T-helper 2 cell treated with Interferon-gamma antibody and Interleukin-4, amounts not matched to agents 5 μg/mL and 100 μg/mL, for 36 hours (primary cell): ENCODE measurements around the gene OR2T1.

Experiments used
- DNase-seq: peaks from one replicate; pipeline ENCODE4 v3.0.0; 2021; ENCODE audit warnings: low spot score
- H3K27ac Mint-ChIP-seq: one replicate; pipeline ENCODE4 v1.8.0; 2021; ENCODE audit warnings: mild to moderate bottlenecking, mixed read lengths
- H3K27me3 Mint-ChIP-seq: one replicate; pipeline ENCODE4 v1.8.0; 2021; ENCODE audit warnings: low read depth, mixed read lengths
- H3K36me3 Mint-ChIP-seq: one replicate; pipeline ENCODE4 v1.8.0; 2021; ENCODE audit warnings: low read depth, mixed read lengths
- H3K4me1 Mint-ChIP-seq: one replicate; pipeline ENCODE4 v1.8.0; 2021; ENCODE audit warnings: low read depth, mixed read lengths
- H3K4me3 Mint-ChIP-seq: one replicate; pipeline ENCODE4 v1.8.0; 2022; ENCODE audit warnings: mild to moderate bottlenecking, moderate library complexity, mixed read lengths
- H3K9me3 Mint-ChIP-seq: one replicate; pipeline ENCODE4 v1.8.0; 2021; ENCODE audit warnings: mixed read lengths

The OR2T1 gene, protein sequence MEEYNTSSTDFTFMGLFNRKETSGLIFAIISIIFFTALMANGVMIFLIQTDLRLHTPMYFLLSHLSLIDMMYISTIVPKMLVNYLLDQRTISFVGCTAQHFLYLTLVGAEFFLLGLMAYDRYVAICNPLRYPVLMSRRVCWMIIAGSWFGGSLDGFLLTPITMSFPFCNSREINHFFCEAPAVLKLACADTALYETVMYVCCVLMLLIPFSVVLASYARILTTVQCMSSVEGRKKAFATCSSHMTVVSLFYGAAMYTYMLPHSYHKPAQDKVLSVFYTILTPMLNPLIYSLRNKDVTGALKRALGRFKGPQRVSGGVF

DNA sequence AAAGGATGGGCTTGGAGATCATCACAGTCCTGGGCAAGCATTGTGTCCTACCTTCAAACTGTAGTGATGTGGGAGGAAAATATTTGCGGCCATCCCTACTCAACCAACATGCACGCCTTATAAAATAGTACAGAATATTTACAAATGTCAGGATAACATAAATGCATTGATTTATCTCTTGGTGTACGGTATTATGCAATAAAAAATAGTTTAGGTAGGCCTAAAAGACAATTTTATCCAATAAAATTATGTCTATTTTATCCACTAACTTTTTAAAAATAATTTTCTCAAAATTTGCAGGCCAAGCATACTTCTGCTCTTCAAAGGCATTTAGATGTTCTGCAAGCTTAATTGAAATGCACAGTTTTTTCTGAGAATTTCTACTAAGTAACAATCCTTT is at the start of gene OR2T1:
Gene OR2T1, plus strand, starts transcription at position 301 of the 400 bp plus-strand sequence. CDS start 3,100 bp downstream, outside the sequence.
- Mint-ChIP-seq H3K9me3 (peaks cover 5% of the 10 kb centered on the region), H3K27ac (no peak within 1 kb of the TSS), H3K27me3 (no peaks in the 10 kb centered on the region), H3K36me3 (no peaks in the 10 kb centered on the region), H3K4me1 (peaks cover 3% of the 10 kb centered on the region), H3K4me3 (no peak within 1 kb of the TSS)
- DNase-seq = no peak

DNA sequence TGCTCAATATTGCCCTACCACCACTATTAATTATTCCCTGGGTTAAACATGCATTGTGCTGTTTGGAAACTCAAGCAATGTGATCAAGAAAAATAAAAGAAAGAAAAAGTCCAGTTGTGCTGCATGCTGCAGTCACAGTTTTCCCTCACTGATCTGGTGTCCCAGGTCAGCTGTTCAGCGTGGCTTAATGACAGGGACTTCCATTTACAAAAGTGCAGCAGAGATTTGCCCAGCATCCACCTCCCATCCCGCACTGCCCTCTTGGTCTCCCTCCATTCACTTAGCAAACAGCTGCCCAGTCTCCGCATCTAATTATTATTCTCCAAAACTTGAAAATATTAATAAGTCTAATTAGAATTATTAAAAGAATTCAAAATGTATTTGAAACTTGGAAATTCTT is 43.4 kb upstream of the OR2T1 start:
- Mint-ChIP-seq H3K27ac (no peak overlapping the region), H3K27me3 (no peaks in the 10 kb centered on the region), H3K9me3 (no peaks in the 10 kb centered on the region), H3K4me1 (no peaks in the 10 kb centered on the region), H3K4me3 (no peak overlapping the region), H3K36me3 (no peaks in the 10 kb centered on the region)
- no peak for DNase-seq

DNA sequence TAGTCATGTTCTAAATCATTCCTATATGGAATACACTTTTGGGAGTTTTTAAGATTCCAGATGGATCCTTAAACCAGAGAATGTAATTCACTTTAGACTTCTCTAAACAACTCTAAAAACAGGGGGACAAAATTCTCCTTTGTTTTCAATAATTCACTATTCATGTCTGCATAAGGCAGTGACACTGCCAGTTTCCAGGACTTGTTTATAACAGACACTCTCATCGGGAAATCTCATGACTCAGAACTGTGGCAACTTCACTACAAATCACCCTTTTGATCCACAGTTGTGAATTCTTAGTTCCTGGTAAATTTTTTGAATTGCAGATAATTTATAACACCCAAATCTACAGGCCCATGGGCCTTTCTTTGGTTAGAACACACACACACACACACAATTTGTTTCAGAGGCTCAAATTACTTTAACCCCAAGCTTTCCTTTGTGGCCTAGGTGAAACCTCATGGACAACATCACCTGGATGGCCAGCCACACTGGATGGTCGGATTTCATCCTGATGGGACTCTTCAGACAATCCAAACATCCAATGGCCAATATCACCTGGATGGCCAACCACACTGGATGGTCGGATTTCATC is 41.6 kb upstream of the OR2T1 start, which contains the start of gene OR2T4:
Gene OR2T4, plus strand, starts transcription at position 545 of the 595 bp plus-strand sequence. Its CDS starts 0 bp downstream, at position 545.
- no peaks in the 10 kb centered on the region for H3K36me3 Mint-ChIP-seq
- DNase-seq = no peak
- H3K27ac Mint-ChIP-seq = no peak within 1 kb of the TSS
- H3K9me3 Mint-ChIP-seq = no peaks in the 10 kb centered on the region
- no peaks in the 10 kb centered on the region for H3K4me1 Mint-ChIP-seq
- no peaks in the 10 kb centered on the region for H3K27me3 Mint-ChIP-seq
- no peak within 1 kb of the TSS for H3K4me3 Mint-ChIP-seq

DNA sequence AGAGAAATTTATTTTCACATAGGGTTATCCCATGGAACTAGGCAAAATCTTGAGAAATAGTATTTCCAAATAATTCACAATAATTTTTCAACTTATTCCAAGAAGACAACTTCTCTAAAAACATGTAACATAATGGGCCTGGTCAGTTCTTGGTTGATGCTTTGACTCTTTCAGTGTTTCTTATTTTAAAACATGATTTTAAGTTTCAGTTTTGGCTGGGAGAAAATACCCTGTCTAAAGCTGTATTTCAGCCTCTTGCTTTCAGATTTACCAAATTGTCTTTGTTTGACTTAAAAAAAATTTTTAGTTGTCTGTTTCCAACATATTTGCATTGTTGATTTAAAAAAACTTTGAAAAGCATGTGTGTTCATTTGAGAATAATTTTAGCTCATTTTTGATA is 36.2 kb upstream of the OR2T1 start:
- Mint-ChIP-seq H3K27ac (no peak overlapping the region), H3K4me3 (no peak overlapping the region), H3K4me1 (no peaks in the 10 kb centered on the region), H3K27me3 (no peaks in the 10 kb centered on the region), H3K36me3 (no peaks in the 10 kb centered on the region), H3K9me3 (no peaks in the 10 kb centered on the region)
- DNase-seq = no peak

DNA sequence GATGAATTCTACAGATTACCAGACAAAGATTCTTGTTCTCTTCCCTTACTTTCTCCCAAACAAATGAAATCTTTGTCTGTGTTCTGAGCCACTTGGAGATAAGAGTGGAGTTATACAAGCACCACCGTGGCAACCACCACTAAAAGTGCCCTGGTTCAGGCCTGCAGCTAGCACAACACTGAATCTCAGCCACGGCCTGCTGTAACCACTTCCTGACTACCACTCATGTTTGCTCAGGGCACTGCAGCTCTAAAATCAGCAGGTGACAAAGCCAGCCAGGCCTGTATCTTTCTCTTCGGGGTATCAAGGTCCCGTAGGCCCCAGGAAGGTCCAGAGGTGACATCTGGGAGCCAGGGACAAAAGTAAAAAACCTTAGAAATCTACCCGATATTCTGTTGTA is 30.5 kb upstream of the OR2T1 start:
- no peak overlapping the region for H3K27ac Mint-ChIP-seq
- no peaks in the 10 kb centered on the region for H3K9me3 Mint-ChIP-seq
- H3K36me3 Mint-ChIP-seq = no peaks in the 10 kb centered on the region
- no peaks in the 10 kb centered on the region for H3K27me3 Mint-ChIP-seq
- peaks cover 2% of the 10 kb centered on the region for H3K4me1 Mint-ChIP-seq
- no peak overlapping the region for H3K4me3 Mint-ChIP-seq
- no peak for DNase-seq

DNA sequence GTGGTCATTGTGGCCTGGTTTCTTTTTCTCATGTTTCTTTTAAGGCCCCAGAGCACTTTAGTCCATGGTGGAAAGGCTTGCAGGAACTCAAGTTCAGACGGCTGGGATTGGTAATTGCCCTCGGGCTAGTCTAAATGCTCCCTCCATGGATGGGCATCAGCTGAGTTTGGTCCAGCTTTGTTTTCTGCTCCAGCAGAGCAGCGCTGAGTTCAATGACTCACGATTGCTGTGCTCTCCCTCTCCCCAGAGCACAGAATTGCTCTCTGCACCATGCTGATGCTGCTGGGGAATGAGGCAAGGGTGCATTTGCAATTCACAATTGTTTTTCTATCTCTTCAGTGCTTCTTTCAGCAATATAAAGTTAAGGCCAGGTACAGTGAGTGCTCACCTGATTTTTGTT is 29.1 kb upstream of the OR2T1 start:
- Mint-ChIP-seq H3K4me1 (peaks cover 2% of the 10 kb centered on the region), H3K27me3 (no peaks in the 10 kb centered on the region), H3K9me3 (no peaks in the 10 kb centered on the region), H3K4me3 (no peak overlapping the region), H3K27ac (no peak overlapping the region), H3K36me3 (no peaks in the 10 kb centered on the region)
- no peak for DNase-seq

DNA sequence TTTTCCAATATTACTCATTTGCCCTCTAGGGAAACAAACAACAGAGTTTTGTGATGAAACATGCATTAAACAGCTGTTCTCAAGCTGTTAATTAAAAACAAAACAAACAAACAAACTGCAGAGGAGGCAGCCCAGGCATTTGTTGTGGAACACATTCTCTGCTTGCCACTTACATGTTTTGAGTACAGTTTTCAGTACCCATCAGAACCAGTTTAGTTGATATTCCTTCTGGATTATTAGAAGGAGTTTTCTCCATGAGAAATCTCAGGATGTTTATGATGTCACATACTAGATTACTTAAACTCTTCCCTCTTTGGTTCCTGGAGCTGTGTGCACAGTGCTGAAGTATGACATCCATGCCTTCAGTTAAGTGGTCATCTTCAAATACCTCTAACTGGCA is 27.4 kb upstream of the OR2T1 start, which contains the start of gene OR2T6:
Gene OR2T6, plus strand, starts transcription at position 301 of the 400 bp plus-strand sequence. CDS start 11,863 bp downstream, outside the sequence.
- no peak within 1 kb of the TSS for H3K27ac Mint-ChIP-seq
- no peak within 1 kb of the TSS for H3K4me3 Mint-ChIP-seq
- H3K4me1 Mint-ChIP-seq = peaks cover 2% of the 10 kb centered on the region
- H3K27me3 Mint-ChIP-seq = no peaks in the 10 kb centered on the region
- no peak for DNase-seq
- H3K9me3 Mint-ChIP-seq = no peaks in the 10 kb centered on the region
- H3K36me3 Mint-ChIP-seq = no peaks in the 10 kb centered on the region

DNA sequence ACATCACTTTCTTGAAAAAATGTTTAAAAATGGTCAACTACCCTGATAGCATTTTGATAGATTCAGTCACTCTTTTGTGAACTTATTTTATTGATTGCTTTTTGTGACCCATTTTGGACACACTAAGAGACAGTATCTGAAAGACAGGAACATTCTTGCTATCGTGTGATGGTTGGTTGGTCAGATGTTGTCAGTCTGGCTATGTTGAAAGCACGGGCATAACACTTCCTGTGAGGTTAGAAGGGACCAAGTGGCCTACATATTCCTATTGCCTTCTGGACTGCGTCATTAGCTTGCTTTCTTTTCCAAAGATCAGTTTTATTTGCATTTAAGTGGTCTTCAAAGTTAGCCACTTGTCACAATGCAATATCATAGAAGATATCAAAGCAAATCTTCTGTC is 25.9 kb upstream of the OR2T1 start:
- Mint-ChIP-seq H3K4me1 (peaks cover 2% of the 10 kb centered on the region), H3K36me3 (no peaks in the 10 kb centered on the region), H3K27me3 (no peaks in the 10 kb centered on the region), H3K4me3 (no peak overlapping the region), H3K9me3 (no peaks in the 10 kb centered on the region), H3K27ac (no peak overlapping the region)
- DNase-seq = no peak

DNA sequence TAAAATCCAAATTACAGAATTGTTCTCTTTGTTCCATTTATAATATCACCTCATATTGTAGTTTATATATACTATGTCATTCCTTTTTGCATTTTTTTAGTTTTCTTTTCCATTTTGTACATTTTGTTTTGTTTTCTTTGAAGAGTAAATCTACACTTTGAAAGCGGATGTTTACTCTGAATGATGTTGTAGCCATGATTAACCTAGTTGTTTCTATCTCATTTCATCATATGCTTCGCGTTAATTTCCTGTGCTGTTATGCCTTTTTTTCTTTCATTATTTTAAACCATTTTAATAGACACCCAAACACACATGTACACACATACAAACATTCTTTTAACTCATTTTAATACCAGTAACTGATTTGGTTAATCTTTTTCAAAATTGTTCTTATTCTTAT is 22.0 kb upstream of the OR2T1 start:
- no peak overlapping the region for H3K27ac Mint-ChIP-seq
- no peaks in the 10 kb centered on the region for H3K4me1 Mint-ChIP-seq
- H3K27me3 Mint-ChIP-seq = no peaks in the 10 kb centered on the region
- no peaks in the 10 kb centered on the region for H3K36me3 Mint-ChIP-seq
- H3K4me3 Mint-ChIP-seq = no peak overlapping the region
- H3K9me3 Mint-ChIP-seq = no peaks in the 10 kb centered on the region
- no peak for DNase-seq

DNA sequence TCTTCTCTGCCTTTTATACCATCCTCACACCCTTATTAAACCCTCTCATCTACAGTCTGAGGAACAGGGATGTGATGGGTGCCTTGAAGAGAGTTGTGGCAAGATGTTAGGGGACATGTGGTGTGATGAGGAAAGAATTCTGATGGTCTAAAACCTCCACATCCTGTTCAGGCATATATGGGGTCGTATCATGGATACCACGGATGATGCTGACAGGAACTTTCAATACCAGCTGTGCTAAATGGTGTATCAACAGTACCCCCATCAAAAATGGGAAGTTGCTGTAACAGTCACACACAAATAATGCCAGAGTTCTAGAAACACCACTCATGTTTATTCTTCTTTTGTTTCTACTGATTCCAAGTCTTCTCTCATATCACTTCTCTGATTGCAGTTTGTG is 14.4 kb upstream of the OR2T1 start:
- H3K27me3 Mint-ChIP-seq = no peaks in the 10 kb centered on the region
- H3K4me3 Mint-ChIP-seq = no peak overlapping the region
- no peak for DNase-seq
- H3K4me1 Mint-ChIP-seq = no peaks in the 10 kb centered on the region
- no peak overlapping the region for H3K27ac Mint-ChIP-seq
- no peaks in the 10 kb centered on the region for H3K36me3 Mint-ChIP-seq
- H3K9me3 Mint-ChIP-seq = no peaks in the 10 kb centered on the region

DNA sequence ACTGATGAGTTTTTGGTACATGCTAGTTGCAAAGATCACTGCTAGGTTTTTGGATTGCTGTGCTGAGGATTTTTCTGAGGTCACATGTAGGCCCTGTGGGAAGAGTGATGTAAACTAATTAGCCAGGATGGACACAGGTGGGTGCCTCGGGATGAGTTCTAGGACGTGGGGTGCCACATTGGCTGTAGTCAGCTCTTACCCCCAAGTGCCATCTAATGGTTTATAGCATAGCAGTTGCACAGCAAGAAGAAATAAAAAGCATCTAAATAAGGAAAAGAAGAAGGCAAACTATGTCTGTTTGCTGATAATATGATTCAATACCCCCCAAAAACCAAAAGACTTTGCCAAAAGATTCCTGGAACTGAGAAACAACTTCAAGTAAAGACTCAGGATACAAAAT is 9.8 kb upstream of the OR2T1 start:
- H3K9me3 Mint-ChIP-seq = no peaks in the 10 kb centered on the region
- DNase-seq = no peak
- no peak overlapping the region for H3K4me3 Mint-ChIP-seq
- H3K27ac Mint-ChIP-seq = no peak overlapping the region
- no peaks in the 10 kb centered on the region for H3K4me1 Mint-ChIP-seq
- H3K36me3 Mint-ChIP-seq = no peaks in the 10 kb centered on the region
- no peaks in the 10 kb centered on the region for H3K27me3 Mint-ChIP-seq

DNA sequence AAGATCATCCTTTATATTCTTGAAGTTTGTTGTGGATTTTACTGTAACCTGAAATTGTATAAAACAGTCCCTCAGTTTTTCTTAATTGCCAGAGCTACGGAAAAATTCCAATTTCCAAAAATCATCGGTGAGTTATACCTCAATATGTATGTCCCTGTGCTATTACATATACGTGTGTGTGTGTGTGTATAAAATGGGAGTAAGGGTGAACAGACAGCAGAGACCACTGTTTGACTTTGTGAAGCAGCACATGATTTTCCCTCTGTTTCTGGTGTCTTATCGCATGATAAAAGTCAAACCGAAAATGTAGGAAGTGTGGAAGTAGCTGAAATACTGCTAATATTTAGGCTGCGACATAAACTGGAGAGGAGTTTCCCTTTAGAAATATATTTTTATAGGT is 1.2 kb downstream of the OR2T1 start:
- Mint-ChIP-seq H3K4me1 (peaks cover 3% of the 10 kb centered on the region), H3K4me3 (no peak overlapping the region), H3K27ac (no peak overlapping the region), H3K36me3 (no peaks in the 10 kb centered on the region), H3K9me3 (peaks cover 5% of the 10 kb centered on the region), H3K27me3 (no peaks in the 10 kb centered on the region)
- DNase-seq = no peak

DNA sequence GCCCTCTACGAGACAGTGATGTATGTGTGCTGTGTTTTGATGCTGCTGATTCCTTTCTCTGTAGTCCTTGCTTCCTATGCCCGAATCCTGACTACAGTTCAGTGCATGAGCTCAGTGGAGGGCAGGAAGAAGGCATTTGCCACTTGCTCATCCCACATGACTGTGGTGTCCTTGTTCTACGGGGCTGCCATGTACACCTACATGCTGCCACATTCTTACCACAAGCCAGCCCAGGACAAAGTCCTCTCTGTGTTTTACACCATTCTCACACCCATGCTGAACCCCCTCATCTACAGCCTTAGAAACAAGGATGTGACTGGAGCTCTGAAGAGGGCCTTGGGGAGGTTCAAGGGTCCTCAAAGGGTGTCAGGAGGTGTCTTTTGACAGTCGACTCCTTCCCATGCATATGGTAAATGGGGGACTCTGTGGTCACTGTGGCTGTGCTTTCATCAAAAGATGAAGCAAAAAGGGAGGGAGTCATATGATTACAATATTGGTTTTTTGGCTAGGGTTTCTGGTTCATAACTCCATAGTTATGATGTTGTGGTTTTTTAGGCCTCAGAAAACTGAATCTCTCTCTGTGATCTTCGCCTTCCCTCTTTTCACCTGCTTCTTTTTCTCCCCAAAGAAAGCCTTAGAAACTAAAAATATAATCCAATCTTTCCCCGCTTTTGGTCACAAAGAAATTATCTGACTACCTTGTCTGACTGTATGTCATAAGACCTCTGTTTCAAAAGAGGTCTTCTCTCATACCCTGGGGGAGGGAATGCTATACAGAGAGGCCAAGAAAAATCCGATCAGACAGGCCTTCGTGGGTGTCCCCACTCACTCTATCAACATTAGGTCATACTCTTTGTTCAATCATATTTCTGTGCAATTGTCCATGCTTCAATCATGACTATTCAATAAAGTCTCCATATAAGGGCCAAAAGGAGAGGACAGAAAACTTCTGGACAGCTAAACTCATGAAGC is 4.2 kb downstream of the OR2T1 start:
- H3K27me3 Mint-ChIP-seq = no peaks in the 10 kb centered on the region
- H3K9me3 Mint-ChIP-seq = peaks cover 8% of the 10 kb centered on the region
- no peaks in the 10 kb centered on the region for H3K36me3 Mint-ChIP-seq
- no peak for DNase-seq
- H3K4me1 Mint-ChIP-seq = peaks cover 3% of the 10 kb centered on the region
- H3K27ac Mint-ChIP-seq = no peak overlapping the region
- no peak overlapping the region for H3K4me3 Mint-ChIP-seq

DNA sequence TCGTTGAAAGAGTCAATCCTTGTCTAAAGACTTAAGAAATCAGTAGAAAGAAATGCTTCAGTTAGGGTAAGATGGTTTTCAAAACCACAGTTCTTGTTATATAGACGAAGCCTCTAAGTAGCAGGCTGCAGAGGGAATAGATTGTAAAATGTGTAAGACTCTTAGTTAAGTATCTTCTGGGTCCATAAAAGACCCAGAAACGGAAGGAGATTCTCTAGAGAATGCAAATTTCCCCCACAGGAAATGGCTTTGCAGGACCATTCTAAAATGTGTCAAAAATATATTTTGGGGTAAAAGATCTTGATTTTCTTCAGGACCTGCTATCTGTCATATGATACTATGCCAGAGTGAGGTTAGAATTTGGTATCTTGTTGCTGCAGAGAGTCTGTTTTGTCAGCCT is 13.4 kb downstream of the OR2T1 start:
- Mint-ChIP-seq H3K4me3 (no peak overlapping the region), H3K27ac (no peak overlapping the region)

More for the DNA sequence above, 13.4 kb downstream of the OR2T1 start:
- DNase-seq = no peak
- peaks cover 18% of the 10 kb centered on the region for H3K9me3 Mint-ChIP-seq
- H3K4me1 Mint-ChIP-seq = peaks cover 14% of the 10 kb centered on the region
- no peaks in the 10 kb centered on the region for H3K36me3 Mint-ChIP-seq
- no peaks in the 10 kb centered on the region for H3K27me3 Mint-ChIP-seq
